DOHH2 (cell line): ENCODE results near the gene PPIE.
"Not testable (repeated sequence)": the region's sequence is repeated elsewhere in the genome, so short reads cannot be mapped to it uniquely, and the experiment has no call there.

Experiments used
- EZH2phosphoT487 ChIP-seq: fragments of 200-600 bp; sonication (generic); IDR thresholded peaks from 2 replicates; pipeline ENCODE4 v1.6.1; 2017; ENCODE audit warnings: borderline replicate concordance, mild to moderate bottlenecking, antibody characterized with exemption, low read length, moderate library complexity, mixed read lengths
- TF ChIP-seq, protein P1 (sequence below): fragments of 200-600 bp; sonication (generic); IDR thresholded peaks from one replicate; pipeline ENCODE4 v1.5.1; 2014; ENCODE audit warnings: antibody characterized with exemption, mild to moderate bottlenecking, low read depth, low read length; ENCODE audit not compliant: poor library complexity, severe bottlenecking

DNA sequence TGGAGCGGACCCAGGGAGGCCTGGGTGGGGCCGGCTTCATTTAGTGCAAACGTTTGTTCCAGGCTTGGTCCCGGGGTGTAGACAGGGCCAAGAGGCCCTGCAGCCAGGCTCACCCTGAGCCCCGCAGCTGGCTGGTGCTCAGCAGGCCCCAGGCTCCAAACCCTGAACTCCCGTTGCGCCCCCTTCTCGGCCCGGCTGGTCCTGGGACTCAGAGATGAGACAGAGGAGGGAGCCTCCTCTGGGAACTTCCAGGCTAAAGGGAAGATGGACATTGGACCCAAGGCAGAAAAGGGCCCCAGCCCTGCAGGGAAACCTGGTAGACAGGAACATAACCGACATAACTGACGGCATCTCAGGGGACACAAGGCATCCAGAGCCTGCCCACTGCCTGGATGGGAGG lies 36.5 kb downstream of the PPIE start:
- TF ChIP-seq, protein P1, sequence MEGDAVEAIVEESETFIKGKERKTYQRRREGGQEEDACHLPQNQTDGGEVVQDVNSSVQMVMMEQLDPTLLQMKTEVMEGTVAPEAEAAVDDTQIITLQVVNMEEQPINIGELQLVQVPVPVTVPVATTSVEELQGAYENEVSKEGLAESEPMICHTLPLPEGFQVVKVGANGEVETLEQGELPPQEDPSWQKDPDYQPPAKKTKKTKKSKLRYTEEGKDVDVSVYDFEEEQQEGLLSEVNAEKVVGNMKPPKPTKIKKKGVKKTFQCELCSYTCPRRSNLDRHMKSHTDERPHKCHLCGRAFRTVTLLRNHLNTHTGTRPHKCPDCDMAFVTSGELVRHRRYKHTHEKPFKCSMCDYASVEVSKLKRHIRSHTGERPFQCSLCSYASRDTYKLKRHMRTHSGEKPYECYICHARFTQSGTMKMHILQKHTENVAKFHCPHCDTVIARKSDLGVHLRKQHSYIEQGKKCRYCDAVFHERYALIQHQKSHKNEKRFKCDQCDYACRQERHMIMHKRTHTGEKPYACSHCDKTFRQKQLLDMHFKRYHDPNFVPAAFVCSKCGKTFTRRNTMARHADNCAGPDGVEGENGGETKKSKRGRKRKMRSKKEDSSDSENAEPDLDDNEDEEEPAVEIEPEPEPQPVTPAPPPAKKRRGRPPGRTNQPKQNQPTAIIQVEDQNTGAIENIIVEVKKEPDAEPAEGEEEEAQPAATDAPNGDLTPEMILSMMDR = not testable (repeated sequence)
- not testable (repeated sequence) for TF ChIP-seq EZH2phosphoT487
